ENCODE data around the gene CNTNAP2. TPM values are rescaled to one million over a fixed set of nuclear protein-coding genes. Genes with fewer than 3 reads are reported as not detected.
A peak's percentile ranks its signal among the peaks of the same experiment; 100 is the strongest.

CNTNAP2 gene
- total and polyA plus RNA-seq, 2 of the 8 experiments (the other 6 are each of a cell fraction or from before 2014, with no cell fraction given): 27.9 to 71.0 TPM

GRCh38 chr7:147607157-147607800 is 1490.7 kb downstream of the CNTNAP2 start (continued):
- TF ChIP-seq SAP30 (IDR thresholded peaks at IDR 0.05; ENCODE audit: insufficient read depth, insufficient replicate concordance, low read length) (no peak), RAD21 (IDR thresholded peaks at IDR 0.05 in 1 of 2, conservative IDR thresholded peaks at IDR 0.05 in 1 of 2; ENCODE audit: low read depth in 2 of 2, low read length in 2 of 2) (no peak), BCL11A (IDR thresholded peaks at IDR 0.05; ENCODE audit: low read depth in 2 of 2, low read length in 2 of 2) (peak in 1 of 2 experiments; percentile 68), POLR2AphosphoS5 (IDR thresholded peaks at IDR 0.05; ENCODE audit: low read depth, low read length) (no peak), POLR2A (IDR thresholded peaks at IDR 0.05; ENCODE audit: control extremely low read depth in 1 of 2, low read depth in 2 of 2, low read length in 2 of 2) (no peak), PHF8 (conservative IDR thresholded peaks at IDR 0.05; ENCODE audit: low read depth, low read length) (no peak), YY1 (IDR thresholded peaks at IDR 0.05; ENCODE audit: low read depth, low read length) (peak; percentile 67; the same call in 1 of the 2 replicates), POU5F1 (IDR thresholded peaks at IDR 0.05; ENCODE audit: low read depth, low read length) (0 out of 2 replicates have a peak, but pooled peaks have one; percentile 53), HDAC2 (IDR thresholded peaks at IDR 0.05; ENCODE audit: borderline replicate concordance in 1 of 2, low read depth in 2 of 2, low read length in 2 of 2) (peak in 1 of 2 experiments; percentile 73; a peak in 1 of 4 replicates), TCF12 (IDR thresholded peaks at IDR 0.05; ENCODE audit: low read depth, low read length) (0 out of 2 replicates have a peak, but pooled peaks have one; percentile 36), SP4 (IDR thresholded peaks at IDR 0.05; ENCODE audit: low read length) (no peak), CTBP2 (IDR thresholded peaks at IDR 0.05; ENCODE audit: borderline replicate concordance, insufficient read depth, insufficient read length, low read length) (no peak), SIN3A (conservative IDR thresholded peaks at IDR 0.05 in 1 of 2, IDR thresholded peaks at IDR 0.05 in 1 of 2; ENCODE audit: low read depth in 1 of 2, low read length in 2 of 2) (no peak), TBP (IDR thresholded peaks at IDR 0.05; ENCODE audit: low read depth, low read length) (no peak), FOSL1 (IDR thresholded peaks at IDR 0.05; ENCODE audit: insufficient read depth, low read depth, low read length) (no peak), EZH2 (IDR thresholded peaks at IDR 0.05; ENCODE audit: low read depth, low read length, severe bottlenecking) (no peak), RNF2 (IDR thresholded peaks at IDR 0.05; ENCODE audit: borderline replicate concordance, low read depth, low read length, missing control alignments, poor library complexity, severe bottlenecking) (no peak), CREB1 (IDR thresholded peaks at IDR 0.05) (no peak)
- TF ChIP-seq, protein P1, sequence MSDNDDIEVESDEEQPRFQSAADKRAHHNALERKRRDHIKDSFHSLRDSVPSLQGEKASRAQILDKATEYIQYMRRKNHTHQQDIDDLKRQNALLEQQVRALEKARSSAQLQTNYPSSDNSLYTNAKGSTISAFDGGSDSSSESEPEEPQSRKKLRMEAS (IDR thresholded peaks at IDR 0.05): no peak
